Stromal cell of bone marrow (primary cell): ENCODE measurements around the gene CRYGD.
A peak's percentile ranks its signal among the peaks of the same experiment; 100 is the strongest.

Experiments used
- DNase-seq: peaks from one replicate; pipeline ENCODE4 v3.0.0-alpha.2; 2012; ENCODE audit warnings: low read depth

CRYGD gene

GRCh38 chr2:208083807-208084206, 40.5 kb downstream of the CRYGD start:
- no peak for DNase-seq

- DNase-seq = no peak
Measured at GRCh38 chr2:208077276-208077675, 47.0 kb downstream of the CRYGD start.

- no peak for DNase-seq
Measured at GRCh38 chr2:208074610-208075356, 49.5 kb downstream of the CRYGD start.

- DNase-seq = peak; percentile 51
Measured at GRCh38 chr2:208072250-208072892, 52.0 kb downstream of the CRYGD start.
